Retinal pigment epithelial cell (primary cell): ENCODE measurements around the gene ACTR3C.
"Not testable (repeated sequence)": the region's sequence is repeated elsewhere in the genome, so short reads cannot be mapped to it uniquely, and the experiment has no call there.

Source experiments
- DNase-seq: peaks from one replicate; pipeline ENCODE4 v3.0.0-alpha.2; 2010; ENCODE audit warnings: low read depth
- H3K4me3 ChIP-seq: 2 replicates; pipeline ENCODE4 v1.5.1; 2011; ENCODE audit warnings: mild to moderate bottlenecking, low read length, control low read depth, moderate library complexity
- CTCF ChIP-seq: conservative IDR thresholded peaks from 2 replicates; pipeline ENCODE4 v1.5.1; 2011; ENCODE audit warnings: low read depth, low read length, control low read depth, inconsistent platforms

The ACTR3C gene

GRCh38 chr7:150321788-150322113 lies 1.6 kb downstream of the ACTR3C start:
- DNase-seq: no peak
- no peak overlapping the region for H3K4me3 ChIP-seq
- no peak for TF ChIP-seq CTCF

- no peak overlapping the region for H3K4me3 ChIP-seq
- no peak for DNase-seq
- no peak for TF ChIP-seq CTCF
These were observed 5.4 kb downstream of the ACTR3C start for GRCh38 chr7:150317748-150318444.

- not testable (repeated sequence) for DNase-seq, H3K4me3 ChIP-seq
These were observed 6.4 kb downstream of the ACTR3C start for GRCh38 chr7:150316987-150317386.

- no peak overlapping the region for H3K4me3 ChIP-seq
- no peak for TF ChIP-seq CTCF
- DNase-seq: no peak
These were observed 8.6 kb downstream of the ACTR3C start for GRCh38 chr7:150314639-150315239.

- H3K4me3 ChIP-seq: no peak overlapping the region
- TF ChIP-seq CTCF: no peak
- no peak for DNase-seq
These were observed 9.5 kb downstream of the ACTR3C start for GRCh38 chr7:150313870-150314269.

- no peak for DNase-seq
- no peak for TF ChIP-seq CTCF
- no peak overlapping the region for H3K4me3 ChIP-seq
These were observed 10.0 kb downstream of the ACTR3C start for GRCh38 chr7:150313367-150313809.

- peak; percentile 67 for DNase-seq
- H3K4me3 ChIP-seq: not testable (repeated sequence)
These were observed 10.5 kb downstream of the ACTR3C start for GRCh38 chr7:150312649-150313366.

- DNase-seq: no peak
- no peak for TF ChIP-seq CTCF
- no peak overlapping the region for H3K4me3 ChIP-seq
These were observed 11.6 kb downstream of the ACTR3C start for GRCh38 chr7:150311711-150312110.
